ENCODE data around the gene SLC25A19.
A peak's percentile ranks its signal among the peaks of the same experiment; 100 is the strongest.

SLC25A19 gene

GRCh38 chr17:75269844-75270217 lies 19.4 kb downstream of the SLC25A19 start:
- no peak for DNase-seq
- Histone ChIP-seq H3K36me3 (ENCODE audit: control insufficient read depth, insufficient read depth, low read length) (peaks cover 20% of the 10 kb centered on the region), H3K27ac (ENCODE audit: insufficient read depth, low read length, poor library complexity, severe bottlenecking) (peak overlapping the region; percentile 86), H3K9me3 (ENCODE audit: control insufficient read depth, low read length) (no peaks in the 10 kb centered on the region), H3K4me3 (ENCODE audit: insufficient read depth, low read depth, low read length, poor library complexity, severe bottlenecking) (peak overlapping the region; percentile 84), H3K4me1 (ENCODE audit: control insufficient read depth, insufficient read depth, low read length, poor library complexity, severe bottlenecking) (peaks cover 20% of the 10 kb centered on the region), H3K27me3 (replicated peaks; ENCODE audit: control insufficient read depth, insufficient read depth, low read length, poor library complexity, severe bottlenecking) (no peaks in the 10 kb centered on the region)

GRCh38 chr17:75267411-75268232 lies 21.6 kb downstream of the SLC25A19 start:
- DNase-seq = no peak
- Histone ChIP-seq H3K27me3 (replicated peaks; ENCODE audit: control insufficient read depth, insufficient read depth, low read length, poor library complexity, severe bottlenecking) (no peaks in the 10 kb centered on the region), H3K36me3 (ENCODE audit: control insufficient read depth, insufficient read depth, low read length) (peaks cover 27% of the 10 kb centered on the region), H3K4me3 (ENCODE audit: insufficient read depth, low read depth, low read length, poor library complexity, severe bottlenecking) (no peak overlapping the region), H3K27ac (ENCODE audit: insufficient read depth, low read length, poor library complexity, severe bottlenecking) (no peak overlapping the region), H3K4me1 (ENCODE audit: control insufficient read depth, insufficient read depth, low read length, poor library complexity, severe bottlenecking) (peaks cover 19% of the 10 kb centered on the region), H3K9me3 (ENCODE audit: control insufficient read depth, low read length) (no peaks in the 10 kb centered on the region)

- no peaks in the 10 kb centered on the region for H3K27me3 ChIP-seq (replicated peaks; ENCODE audit: control insufficient read depth, insufficient read depth, low read length, poor library complexity, severe bottlenecking)
- peaks cover 27% of the 10 kb centered on the region for H3K36me3 ChIP-seq (ENCODE audit: control insufficient read depth, insufficient read depth, low read length)
- peaks cover 14% of the 10 kb centered on the region for H3K4me1 ChIP-seq (ENCODE audit: control insufficient read depth, insufficient read depth, low read length, poor library complexity, severe bottlenecking)
- DNase-seq = no peak
- no peak overlapping the region for H3K27ac ChIP-seq (ENCODE audit: insufficient read depth, low read length, poor library complexity, severe bottlenecking)
- no peaks in the 10 kb centered on the region for H3K9me3 ChIP-seq (ENCODE audit: control insufficient read depth, low read length)
- H3K4me3 ChIP-seq (ENCODE audit: insufficient read depth, low read depth, low read length, poor library complexity, severe bottlenecking) = no peak overlapping the region
These were observed 22.2 kb downstream of the SLC25A19 start for GRCh38 chr17:75267153-75267410.

DNA sequence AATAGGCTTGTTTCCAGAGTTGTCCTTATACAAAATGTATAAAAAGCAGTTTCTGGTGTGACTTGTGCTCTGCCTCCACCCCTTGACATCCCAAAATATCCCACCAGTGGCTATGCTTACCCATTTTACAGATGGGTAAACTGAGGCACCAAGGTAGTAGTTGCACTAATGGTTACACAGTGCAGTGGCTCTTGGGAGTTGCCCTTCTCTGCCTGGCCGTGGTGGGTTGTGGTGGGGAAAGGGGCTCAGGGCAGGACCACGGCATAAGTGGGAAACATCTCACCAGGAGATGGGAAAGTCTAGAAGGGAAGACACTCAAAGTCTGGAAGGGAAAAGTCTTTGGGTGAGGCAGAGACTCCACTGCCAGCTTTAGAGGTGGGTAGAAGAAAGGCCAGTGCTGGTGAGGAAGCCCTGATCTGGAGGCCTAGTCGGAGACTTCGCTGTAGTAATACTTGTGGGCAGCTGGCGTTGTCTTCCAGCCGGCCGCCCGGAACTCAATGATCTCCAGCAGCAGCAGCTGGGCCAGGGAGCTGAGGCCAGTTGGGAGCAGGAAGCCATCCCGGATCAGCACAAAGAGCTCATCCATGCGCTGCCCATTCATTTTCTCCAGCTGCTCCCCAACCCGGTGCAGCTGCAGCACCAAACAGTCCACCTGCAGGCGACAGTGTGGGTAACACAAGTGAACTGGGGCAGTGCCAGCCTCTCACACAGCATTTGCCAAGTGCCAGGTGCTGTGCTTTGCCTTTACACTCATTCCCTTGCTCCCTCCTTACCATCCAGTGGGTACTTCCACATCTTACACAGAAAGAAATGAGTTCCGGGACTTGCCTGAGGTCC lies 22.7 kb downstream of the SLC25A19 start:
- no peak overlapping the region for H3K4me3 ChIP-seq (ENCODE audit: insufficient read depth, low read depth, low read length, poor library complexity, severe bottlenecking)
- peaks cover 9% of the 10 kb centered on the region for H3K4me1 ChIP-seq (ENCODE audit: control insufficient read depth, insufficient read depth, low read length, poor library complexity, severe bottlenecking)
- H3K9me3 ChIP-seq (ENCODE audit: control insufficient read depth, low read length) = no peaks in the 10 kb centered on the region
- H3K27me3 ChIP-seq (replicated peaks; ENCODE audit: control insufficient read depth, insufficient read depth, low read length, poor library complexity, severe bottlenecking) = no peaks in the 10 kb centered on the region
- H3K27ac ChIP-seq (ENCODE audit: insufficient read depth, low read length, poor library complexity, severe bottlenecking) = no peak overlapping the region
- peaks cover 27% of the 10 kb centered on the region for H3K36me3 ChIP-seq (ENCODE audit: control insufficient read depth, insufficient read depth, low read length)
- no peak for DNase-seq

- Histone ChIP-seq H3K27me3 (replicated peaks; ENCODE audit: control insufficient read depth, insufficient read depth, low read length, poor library complexity, severe bottlenecking) (no peaks in the 10 kb centered on the region), H3K4me1 (ENCODE audit: control insufficient read depth, insufficient read depth, low read length, poor library complexity, severe bottlenecking) (peaks cover 9% of the 10 kb centered on the region), H3K9me3 (ENCODE audit: control insufficient read depth, low read length) (no peaks in the 10 kb centered on the region), H3K27ac (ENCODE audit: insufficient read depth, low read length, poor library complexity, severe bottlenecking) (no peak overlapping the region), H3K4me3 (ENCODE audit: insufficient read depth, low read depth, low read length, poor library complexity, severe bottlenecking) (no peak overlapping the region), H3K36me3 (ENCODE audit: control insufficient read depth, insufficient read depth, low read length) (peaks cover 27% of the 10 kb centered on the region)
- DNase-seq = no peak
These were observed 23.5 kb downstream of the SLC25A19 start for GRCh38 chr17:75265614-75266315.

DNA sequence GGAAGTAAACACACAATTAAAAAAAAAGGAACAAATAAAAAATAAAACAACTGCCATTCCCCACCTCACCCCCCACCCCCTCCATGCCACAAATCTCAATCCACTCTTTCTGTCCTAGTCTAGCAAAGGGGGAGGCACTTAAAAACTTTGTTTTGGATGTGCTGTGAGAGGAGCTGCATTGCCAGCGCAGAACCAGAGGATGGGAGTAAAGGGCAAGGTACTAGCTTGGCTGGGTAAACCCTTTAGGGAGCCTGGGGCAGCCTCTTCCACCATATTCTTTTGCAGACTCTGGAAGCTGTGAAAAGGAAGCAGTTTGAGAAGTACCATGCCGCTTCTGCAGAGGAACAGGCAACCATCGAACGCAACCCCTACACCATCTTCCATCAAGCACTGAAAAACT lies 26.2 kb downstream of the SLC25A19 start:
- Histone ChIP-seq H3K27me3 (replicated peaks; ENCODE audit: control insufficient read depth, insufficient read depth, low read length, poor library complexity, severe bottlenecking) (no peaks in the 10 kb centered on the region), H3K27ac (ENCODE audit: insufficient read depth, low read length, poor library complexity, severe bottlenecking) (no peak overlapping the region), H3K4me3 (ENCODE audit: insufficient read depth, low read depth, low read length, poor library complexity, severe bottlenecking) (no peak overlapping the region), H3K9me3 (ENCODE audit: control insufficient read depth, low read length) (no peaks in the 10 kb centered on the region), H3K36me3 (ENCODE audit: control insufficient read depth, insufficient read depth, low read length) (peaks cover 27% of the 10 kb centered on the region), H3K4me1 (ENCODE audit: control insufficient read depth, insufficient read depth, low read length, poor library complexity, severe bottlenecking) (peaks cover 13% of the 10 kb centered on the region)
- no peak for DNase-seq

- Histone ChIP-seq H3K27me3 (replicated peaks; ENCODE audit: control insufficient read depth, insufficient read depth, low read length, poor library complexity, severe bottlenecking) (no peaks in the 10 kb centered on the region), H3K36me3 (ENCODE audit: control insufficient read depth, insufficient read depth, low read length) (peaks cover 27% of the 10 kb centered on the region), H3K4me1 (ENCODE audit: control insufficient read depth, insufficient read depth, low read length, poor library complexity, severe bottlenecking) (peaks cover 13% of the 10 kb centered on the region), H3K4me3 (ENCODE audit: insufficient read depth, low read depth, low read length, poor library complexity, severe bottlenecking) (peak overlapping the region; percentile 83), H3K27ac (ENCODE audit: insufficient read depth, low read length, poor library complexity, severe bottlenecking) (peak overlapping the region; percentile 96), H3K9me3 (ENCODE audit: control insufficient read depth, low read length) (no peaks in the 10 kb centered on the region)
- no peak for DNase-seq
These were observed 27.1 kb downstream of the SLC25A19 start for GRCh38 chr17:75262112-75262606.

DNA sequence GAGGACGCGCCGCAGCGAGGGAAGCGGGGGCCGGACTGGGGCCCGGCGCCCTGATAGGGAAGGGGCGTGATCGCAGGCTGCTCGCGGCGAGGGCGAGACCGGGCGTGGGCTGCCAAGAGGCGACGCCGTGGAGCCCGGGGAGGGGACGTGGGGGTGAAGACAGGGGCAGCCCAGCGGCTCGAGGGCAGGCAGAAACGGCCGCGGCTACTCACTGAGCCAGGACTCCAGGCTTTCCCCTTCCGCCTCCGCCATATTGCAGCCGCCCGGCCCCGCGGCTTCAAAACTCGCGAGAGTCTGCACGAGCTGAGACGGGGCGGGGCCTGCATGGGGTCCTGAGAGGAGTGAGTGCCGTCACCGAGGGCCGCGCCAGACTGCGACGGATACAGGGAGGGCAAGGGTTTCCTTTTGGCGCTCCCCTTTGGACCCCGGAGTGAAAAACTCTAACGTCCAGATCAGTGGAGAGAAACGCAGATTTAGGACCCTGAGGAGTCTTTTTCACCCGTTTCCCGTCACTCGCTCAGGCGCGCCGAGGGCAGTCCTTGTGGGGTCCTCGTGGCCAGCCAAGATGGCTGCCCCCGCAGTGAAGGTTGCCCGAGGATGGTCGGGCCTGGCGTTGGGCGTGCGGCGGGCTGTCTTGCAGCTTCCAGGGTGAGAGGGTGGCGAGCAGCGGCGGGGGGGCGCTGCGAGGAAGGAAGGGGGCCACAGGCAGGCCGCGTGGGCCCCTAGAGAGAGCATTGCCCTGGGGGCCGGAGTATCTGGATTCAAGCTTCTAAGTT lies 27.7 kb downstream of the SLC25A19 start, which contains the start of the genes GGA3 and MRPS7:
GGA3 (minus strand) TSS at position 271 of the 776 bp plus-strand sequence; CDS start at position 252, 19 bp downstream.
MRPS7 (plus strand) TSS at position 544 of the 776 bp plus-strand sequence; CDS start at position 566, 22 bp downstream.
- Histone ChIP-seq H3K4me3 (ENCODE audit: insufficient read depth, low read depth, low read length, poor library complexity, severe bottlenecking) (peak within 1 kb of the TSS; percentile 83), H3K36me3 (ENCODE audit: control insufficient read depth, insufficient read depth, low read length) (peaks cover 21% of the 10 kb centered on the region), H3K4me1 (ENCODE audit: control insufficient read depth, insufficient read depth, low read length, poor library complexity, severe bottlenecking) (peaks cover 13% of the 10 kb centered on the region), H3K27me3 (replicated peaks; ENCODE audit: control insufficient read depth, insufficient read depth, low read length, poor library complexity, severe bottlenecking) (no peaks in the 10 kb centered on the region), H3K27ac (ENCODE audit: insufficient read depth, low read length, poor library complexity, severe bottlenecking) (peak within 1 kb of the TSS; percentile 96), H3K9me3 (ENCODE audit: control insufficient read depth, low read length) (no peaks in the 10 kb centered on the region)
- DNase-seq = peak; percentile 87 to 93 (median 92)

GRCh38 chr17:75260641-75261335 lies 28.4 kb downstream of the SLC25A19 start:
- Histone ChIP-seq H3K36me3 (ENCODE audit: control insufficient read depth, insufficient read depth, low read length) (peaks cover 14% of the 10 kb centered on the region), H3K4me3 (ENCODE audit: insufficient read depth, low read depth, low read length, poor library complexity, severe bottlenecking) (peak overlapping the region; percentile 83), H3K9me3 (ENCODE audit: control insufficient read depth, low read length) (no peaks in the 10 kb centered on the region), H3K4me1 (ENCODE audit: control insufficient read depth, insufficient read depth, low read length, poor library complexity, severe bottlenecking) (peaks cover 13% of the 10 kb centered on the region), H3K27ac (ENCODE audit: insufficient read depth, low read length, poor library complexity, severe bottlenecking) (peak overlapping the region; percentile 96), H3K27me3 (replicated peaks; ENCODE audit: control insufficient read depth, insufficient read depth, low read length, poor library complexity, severe bottlenecking) (no peaks in the 10 kb centered on the region)
- peak in 2 of 3 donors; percentile 27 to 34 for DNase-seq

Measured in effector memory CD4-positive, alpha-beta T cell (primary cell).